ENCODE measurements around the gene FAM83F.

- TF ChIP-seq CTCF (IDR thresholded peaks at IDR 0.05) (no peak), POLR2A (IDR thresholded peaks at IDR 0.05) (no peak)
Observed at GRCh38 chr22:40010746-40011145, 16.0 kb downstream of the FAM83F start.
